Measurements from ENCODE around the gene ZNF714. TPM values are rescaled to one million over a fixed set of nuclear protein-coding genes. Genes with fewer than 3 reads are reported as not detected.

Gene ZNF714
- total and polyA plus RNA-seq, 10 of the 15 experiments (the other 5 are each of a cell fraction or from before 2014, with no cell fraction given) = 4.9 to 13.2 (median 9.1) TPM

DNA sequence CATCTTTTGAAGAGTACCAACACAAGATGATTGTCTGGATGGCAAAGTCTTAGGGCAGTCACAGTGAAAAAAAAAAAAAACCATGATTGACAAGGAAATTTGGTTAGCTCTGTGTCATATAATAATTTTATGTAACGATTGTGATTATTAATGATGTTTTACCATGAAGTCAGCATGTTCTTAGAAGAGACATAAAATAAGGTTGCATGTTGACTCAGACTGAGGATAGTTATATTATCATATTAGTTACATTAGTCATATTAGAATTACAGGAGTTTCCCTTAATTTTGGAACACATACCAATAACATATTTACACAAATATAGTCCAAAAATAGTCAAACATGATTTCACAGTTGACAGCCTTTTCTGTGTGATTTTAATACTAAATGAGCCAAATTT is 65.5 kb downstream of the ZNF714 start:
- no peaks in the 10 kb centered on the region for H4K20me1 ChIP-seq (ENCODE audit: control insufficient read depth, insufficient read depth)
- H3K4me2 ChIP-seq (ENCODE audit: control insufficient read depth, insufficient read depth) = no peak overlapping the region
- no peak overlapping the region for H3K9ac ChIP-seq (ENCODE audit: control insufficient read depth, insufficient read depth, low read length)
- in situ Hi-C loops (cut with MboI) (no loop called here), intact Hi-C loops (cut with micrococcal nuclease; ENCODE audit: unreplicated experiment) (no loop called here)
- H3K27ac ChIP-seq (ENCODE audit: control insufficient read depth, insufficient read depth) = no peak overlapping the region
- FAIRE-seq = no peak
- CTCF ChIA-PET = no interaction called here
- no peak for TF ChIP-seq SP1 (IDR thresholded peaks at IDR 0.05; ENCODE audit: low read depth, low read length)
- TF ChIP-seq YBX1 (IDR thresholded peaks at IDR 0.05) = no peak
- no peak for TF ChIP-seq SIN3A (IDR thresholded peaks at IDR 0.05; ENCODE audit: low read depth, low read length)
- no peak for TF ChIP-seq TCF7 (IDR thresholded peaks at IDR 0.05; ENCODE audit: borderline replicate concordance)
- TF ChIP-seq CBFB (IDR thresholded peaks at IDR 0.05; ENCODE audit: low read depth) = no peak
- TF ChIP-seq NR2F1 (conservative IDR thresholded peaks at IDR 0.05) = no peak
- TF ChIP-seq JUNB (IDR thresholded peaks at IDR 0.05) = peak; percentile 17; the same call in 1 of the 2 replicates
- TF ChIP-seq, protein P1, sequence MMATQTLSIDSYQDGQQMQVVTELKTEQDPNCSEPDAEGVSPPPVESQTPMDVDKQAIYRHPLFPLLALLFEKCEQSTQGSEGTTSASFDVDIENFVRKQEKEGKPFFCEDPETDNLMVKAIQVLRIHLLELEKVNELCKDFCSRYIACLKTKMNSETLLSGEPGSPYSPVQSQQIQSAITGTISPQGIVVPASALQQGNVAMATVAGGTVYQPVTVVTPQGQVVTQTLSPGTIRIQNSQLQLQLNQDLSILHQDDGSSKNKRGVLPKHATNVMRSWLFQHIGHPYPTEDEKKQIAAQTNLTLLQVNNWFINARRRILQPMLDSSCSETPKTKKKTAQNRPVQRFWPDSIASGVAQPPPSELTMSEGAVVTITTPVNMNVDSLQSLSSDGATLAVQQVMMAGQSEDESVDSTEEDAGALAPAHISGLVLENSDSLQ (IDR thresholded peaks at IDR 0.05) = 0 out of 2 replicates have a peak, but pooled peaks have one; percentile 24
- TF ChIP-seq NRF1 (conservative IDR thresholded peaks at IDR 0.05; ENCODE audit: low read depth, low read length) = no peak
- TF ChIP-seq RCOR1 (conservative IDR thresholded peaks at IDR 0.05; ENCODE audit: low read depth, low read length) = no peak
- TF ChIP-seq, protein P2, sequence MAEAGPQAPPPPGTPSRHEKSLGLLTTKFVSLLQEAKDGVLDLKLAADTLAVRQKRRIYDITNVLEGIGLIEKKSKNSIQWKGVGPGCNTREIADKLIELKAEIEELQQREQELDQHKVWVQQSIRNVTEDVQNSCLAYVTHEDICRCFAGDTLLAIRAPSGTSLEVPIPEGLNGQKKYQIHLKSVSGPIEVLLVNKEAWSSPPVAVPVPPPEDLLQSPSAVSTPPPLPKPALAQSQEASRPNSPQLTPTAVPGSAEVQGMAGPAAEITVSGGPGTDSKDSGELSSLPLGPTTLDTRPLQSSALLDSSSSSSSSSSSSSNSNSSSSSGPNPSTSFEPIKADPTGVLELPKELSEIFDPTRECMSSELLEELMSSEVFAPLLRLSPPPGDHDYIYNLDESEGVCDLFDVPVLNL (IDR thresholded peaks at IDR 0.05; ENCODE audit: low read depth, low read length) = no peak
- TF ChIP-seq YY1 (IDR thresholded peaks at IDR 0.05; ENCODE audit: low read depth, low read length) = no peak
- no peak for TF ChIP-seq BMI1 (IDR thresholded peaks at IDR 0.05; ENCODE audit: borderline replicate concordance)
- no peak for DNase-seq (ENCODE audit: low read depth, low spot score)
- ATAC-seq = no peak
- 60% methylated on average over 1 of the region's 1 CpG for WGBS (ENCODE audit: insufficient coverage, insufficient replicate concordance, low lambda C conversion rate, missing lambda C conversion rate)
- no peaks in the 10 kb centered on the region for H3K27me3 ChIP-seq (replicated peaks in 1 of 2; ENCODE audit: control insufficient read depth in 2 of 2, insufficient read depth in 2 of 2, low read length in 1 of 2)
- peaks cover 4% of the 10 kb centered on the region for H3K79me2 ChIP-seq (ENCODE audit: control insufficient read depth, insufficient read depth, low read length)
- POLR2A ChIA-PET = no interaction called here
- RAD21 ChIA-PET (ENCODE audit: unreplicated experiment) = no interaction called here
- SMC1A ChIA-PET (ENCODE audit: uncharacterized antibody, unreplicated experiment) = no interaction called here
- H3K9me3 ChIP-seq (replicated peaks; ENCODE audit: control insufficient read depth, insufficient read depth, low read length) = peaks cover 9% of the 10 kb centered on the region; the same call in 2 of the 3 replicates
- no peak overlapping the region for H2AFZ ChIP-seq (ENCODE audit: control insufficient read depth, low read depth, low read length)
- no TSS peak for BruUV-seq (replicated peaks)
- H3K36me3 ChIP-seq (ENCODE audit: control insufficient read depth in 2 of 2, insufficient read depth in 2 of 2, low read length in 1 of 2) = peaks cover 0 to 30% of the 10 kb centered on the region in 2 experiments; a peak in 2 of 4 replicates
- no peaks in the 10 kb centered on the region for H3K4me1 ChIP-seq (ENCODE audit: control insufficient read depth, insufficient read depth, low read length)
- H3K4me3 ChIP-seq = no peak overlapping the region
